Inferior parietal cortex (tissue), 1 donor: ENCODE measurements around the gene SUV39H2.
"Not testable (repeated sequence)": the region's sequence is repeated elsewhere in the genome, so short reads cannot be mapped to it uniquely, and the experiment has no call there.

Experiments used
- DNase-seq: peaks from one replicate; pipeline ENCODE4 v3.0.0-alpha.2; 2016; ENCODE audit errors: extremely low spot score

Gene SUV39H2

GRCh38 chr10:14875941-14876340, 2.7 kb upstream of the SUV39H2 start:
- no peak for DNase-seq

DNA sequence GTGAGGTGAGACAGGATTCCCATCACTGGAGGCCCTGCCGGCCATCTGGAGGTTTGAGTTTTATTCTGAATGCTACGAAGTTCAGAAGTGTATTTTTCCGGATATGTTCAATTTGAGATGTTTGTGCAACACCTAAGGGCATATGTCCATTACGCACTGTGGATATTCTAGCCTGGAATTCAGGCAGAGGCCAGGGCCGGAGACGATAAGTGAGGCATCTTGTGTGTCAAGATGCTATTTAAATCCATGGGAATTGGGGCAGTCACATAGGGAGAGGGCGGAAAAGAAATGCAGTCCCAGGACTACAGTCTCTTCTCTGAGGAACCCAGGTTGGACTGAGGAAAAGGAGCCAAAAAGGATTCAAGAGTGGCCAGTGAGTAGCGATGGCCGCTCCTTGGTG, 1.9 kb upstream of the SUV39H2 start:
- no peak for DNase-seq

DNA sequence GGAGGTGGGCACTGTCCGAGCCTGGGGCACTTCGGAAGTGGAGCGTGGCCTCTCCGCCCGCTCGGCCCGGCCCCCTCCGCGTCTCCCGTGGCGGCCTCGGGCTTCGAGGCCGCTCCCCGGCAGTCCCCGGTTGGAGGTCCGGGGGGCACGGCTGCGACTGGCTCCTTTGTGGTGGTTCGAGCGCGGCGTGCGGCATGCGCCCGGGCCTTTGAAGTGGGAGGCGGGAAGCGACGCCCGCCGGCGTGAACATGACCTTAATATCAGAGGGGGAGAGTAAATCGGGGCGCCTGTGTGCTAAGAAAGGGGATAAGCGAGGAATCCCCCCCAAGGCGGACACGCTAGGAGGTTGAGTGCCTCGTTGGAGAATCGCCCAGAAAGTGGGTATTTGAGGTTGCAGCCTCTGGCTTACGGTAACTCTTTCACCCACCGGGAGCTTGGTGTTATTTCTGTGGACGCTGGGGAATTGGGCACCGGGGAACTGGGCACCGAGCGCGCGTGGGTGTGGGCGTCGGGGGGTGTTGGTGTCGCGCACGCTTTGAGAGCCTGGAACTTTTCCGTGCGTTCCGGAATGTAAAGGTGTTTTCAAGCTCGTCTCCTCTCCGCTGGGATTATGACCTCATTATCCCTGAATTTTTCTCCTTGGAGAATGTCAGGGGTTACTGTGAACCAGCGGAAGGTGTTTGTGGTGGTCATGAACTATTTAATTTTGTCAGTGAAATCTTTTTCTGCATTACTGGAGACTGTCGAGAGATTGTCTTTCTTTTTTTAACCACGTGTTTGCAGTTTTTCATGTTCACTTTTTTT, 660 bp downstream of the SUV39H2 start:
- no peak for DNase-seq

DNA sequence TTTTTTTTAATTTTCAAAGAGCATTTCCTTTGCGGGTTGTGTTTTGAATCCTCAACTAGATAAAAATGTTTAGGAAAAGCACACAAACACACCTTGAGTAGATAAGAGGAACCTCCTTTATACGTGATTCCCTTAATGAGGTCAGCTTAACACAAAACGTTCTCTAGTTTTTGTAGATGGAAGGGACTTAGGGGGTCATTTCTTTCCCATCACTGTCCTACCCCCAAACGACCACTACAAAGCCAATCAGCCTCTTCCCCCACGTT, 1.2 kb downstream of the SUV39H2 start:
- DNase-seq: no peak

GRCh38 chr10:14880229-14880628, 1.6 kb downstream of the SUV39H2 start:
- DNase-seq: no peak

GRCh38 chr10:14884082-14884481, 5.4 kb downstream of the SUV39H2 start:
- no peak for DNase-seq

- no peak for DNase-seq
Observed at GRCh38 chr10:14889318-14889717, 10.7 kb downstream of the SUV39H2 start.

DNA sequence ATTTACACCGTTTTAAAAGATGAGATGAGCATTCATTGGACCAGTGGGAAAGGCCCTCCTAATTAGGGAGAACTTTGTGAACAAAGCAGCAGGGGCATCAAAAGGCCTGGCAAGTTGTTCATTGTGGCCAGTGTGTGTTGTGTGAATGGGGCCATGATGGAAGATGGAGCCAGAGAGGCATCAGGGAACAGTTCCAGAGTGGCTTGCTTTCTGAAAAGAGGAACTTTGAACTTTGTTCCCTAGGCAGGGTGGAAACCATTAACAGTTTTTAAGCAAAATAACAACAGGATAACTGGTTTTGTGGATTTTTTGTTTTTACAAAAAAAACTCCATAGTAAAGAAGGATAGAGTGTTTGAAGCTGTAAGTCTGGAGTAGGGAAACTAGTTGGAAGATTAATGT, 12.5 kb downstream of the SUV39H2 start:
- DNase-seq: no peak

DNA sequence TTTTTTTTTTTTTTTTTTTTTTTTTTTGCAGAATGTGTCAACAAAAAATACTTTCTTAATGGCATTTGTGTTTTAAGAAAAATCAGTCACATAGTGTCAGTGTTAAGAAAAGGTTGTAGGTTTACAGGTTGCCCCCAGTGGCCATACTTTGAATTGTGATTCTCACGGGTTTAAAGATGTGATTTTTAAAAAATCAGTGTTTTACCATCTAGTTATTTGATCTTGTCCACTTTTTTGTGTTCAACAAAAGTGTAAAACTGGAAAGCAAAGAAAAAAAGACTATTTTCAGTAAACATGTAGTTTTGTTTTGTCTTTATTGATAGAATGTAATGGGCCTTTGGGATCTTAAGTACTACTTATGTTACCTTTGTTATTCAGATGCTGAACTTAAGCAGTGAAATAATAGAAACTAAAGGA, 25.7 kb downstream of the SUV39H2 start:
- no peak for DNase-seq

DNA sequence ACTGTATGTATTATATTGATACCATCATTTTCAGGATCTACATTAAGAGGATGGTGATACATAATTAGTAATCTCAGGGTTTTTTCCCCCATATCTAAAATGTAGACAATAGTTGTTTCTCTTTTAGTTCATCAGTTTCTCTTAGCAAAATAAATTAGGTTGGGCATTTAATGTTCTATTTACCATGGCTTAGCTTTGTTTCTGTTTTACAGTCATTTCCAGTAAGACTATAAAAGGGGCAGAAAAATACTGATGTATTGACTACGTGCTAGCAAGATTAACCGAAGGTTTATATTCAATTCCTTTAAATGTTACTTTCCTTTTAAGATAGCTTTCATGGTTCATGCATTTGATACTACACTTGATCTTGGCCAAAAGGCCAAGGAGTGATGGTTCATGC, 26.2 kb downstream of the SUV39H2 start:
- no peak for DNase-seq

DNA sequence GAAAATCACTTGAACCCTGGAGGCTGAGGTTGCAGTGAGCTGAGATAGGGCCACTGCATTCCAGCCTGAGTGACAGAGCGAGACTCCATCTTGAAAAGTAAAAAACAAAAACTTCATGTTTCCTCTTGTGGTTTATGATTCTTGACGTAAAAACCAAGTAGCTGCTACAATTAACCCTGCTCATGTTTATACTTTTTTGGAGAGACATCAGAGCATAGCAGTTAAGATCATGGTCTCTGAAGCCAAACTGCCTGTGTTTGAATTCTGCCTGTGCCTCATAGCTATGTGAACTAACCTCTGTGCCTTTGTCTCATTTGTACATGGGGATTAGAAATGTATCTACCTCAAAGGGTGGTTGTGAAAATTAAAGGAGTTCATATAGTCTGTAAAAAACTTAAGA, 27.2 kb downstream of the SUV39H2 start:
- no peak for DNase-seq

GRCh38 chr10:14906765-14907164, 28.1 kb downstream of the SUV39H2 start:
- no peak for DNase-seq

GRCh38 chr10:14907591-14907990, 28.9 kb downstream of the SUV39H2 start:
- DNase-seq: not testable (repeated sequence)

GRCh38 chr10:14909101-14909500, 30.4 kb downstream of the SUV39H2 start:
- DNase-seq: no peak

GRCh38 chr10:14910953-14911352, 32.3 kb downstream of the SUV39H2 start:
- DNase-seq: no peak

DNA sequence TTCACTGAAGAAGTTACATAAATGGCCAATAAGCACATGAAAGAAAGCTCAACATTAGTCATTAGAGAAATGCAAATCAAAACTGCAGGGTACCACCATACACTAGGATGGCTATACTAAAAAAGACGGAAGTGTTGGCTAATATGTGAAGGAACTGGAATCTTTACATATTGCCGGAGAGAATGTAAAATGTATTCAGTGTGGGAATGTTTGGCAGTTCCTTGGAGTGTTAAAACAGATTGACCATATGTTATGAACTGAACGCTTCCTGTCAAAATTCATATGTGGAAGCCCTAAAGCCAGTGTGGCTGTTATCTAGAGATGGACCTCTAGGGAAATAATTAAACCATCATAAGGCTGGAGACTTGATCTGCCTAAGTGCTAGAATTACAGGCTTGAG, 33.1 kb downstream of the SUV39H2 start:
- no peak for DNase-seq

DNA sequence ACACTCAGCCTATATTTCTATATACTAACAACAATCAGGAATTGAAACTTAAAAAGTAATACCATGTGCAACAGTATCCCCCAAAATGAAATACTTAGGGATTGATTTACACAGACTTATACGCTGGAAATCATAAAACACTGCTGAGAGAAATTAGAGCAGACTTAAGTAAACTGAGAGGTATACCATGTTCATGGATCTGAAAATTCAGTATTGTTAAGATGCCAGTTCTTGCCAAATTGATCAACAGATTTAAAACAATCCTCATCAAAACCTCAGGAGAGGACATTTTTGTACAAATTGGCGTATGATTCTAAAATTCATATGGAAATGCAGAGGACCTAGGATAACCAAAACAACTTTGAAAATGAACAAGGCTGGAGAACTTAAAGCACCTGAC, 37.9 kb downstream of the SUV39H2 start:
- DNase-seq: no peak

- DNase-seq: no peak
Observed at GRCh38 chr10:14917827-14918226, 39.2 kb downstream of the SUV39H2 start.

GRCh38 chr10:14918964-14919363, 40.3 kb downstream of the SUV39H2 start:
- no peak for DNase-seq

DNA sequence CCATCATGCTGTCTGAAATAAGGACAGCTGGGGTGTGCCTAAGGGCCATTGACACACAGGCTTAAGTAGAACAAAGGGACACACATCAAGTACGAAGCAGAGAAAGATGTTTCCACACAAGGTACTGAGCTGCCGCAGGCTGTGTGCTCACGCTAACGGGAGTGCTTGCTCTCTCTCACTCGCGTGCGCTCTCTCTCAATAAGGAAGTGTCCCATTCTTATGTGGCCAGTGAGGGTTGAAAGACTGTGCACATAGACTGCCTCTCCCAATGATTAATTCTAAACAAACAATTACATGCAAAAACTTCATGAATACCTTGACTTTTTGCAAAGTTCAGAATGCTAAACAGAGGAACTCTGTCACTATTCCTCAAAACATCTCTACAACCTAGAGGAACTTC, 45.3 kb downstream of the SUV39H2 start:
- DNase-seq: no peak

GRCh38 chr10:14925268-14925667, 46.6 kb downstream of the SUV39H2 start:
- no peak for DNase-seq

GRCh38 chr10:14926061-14926470, 47.4 kb downstream of the SUV39H2 start:
- DNase-seq: no peak

DNA sequence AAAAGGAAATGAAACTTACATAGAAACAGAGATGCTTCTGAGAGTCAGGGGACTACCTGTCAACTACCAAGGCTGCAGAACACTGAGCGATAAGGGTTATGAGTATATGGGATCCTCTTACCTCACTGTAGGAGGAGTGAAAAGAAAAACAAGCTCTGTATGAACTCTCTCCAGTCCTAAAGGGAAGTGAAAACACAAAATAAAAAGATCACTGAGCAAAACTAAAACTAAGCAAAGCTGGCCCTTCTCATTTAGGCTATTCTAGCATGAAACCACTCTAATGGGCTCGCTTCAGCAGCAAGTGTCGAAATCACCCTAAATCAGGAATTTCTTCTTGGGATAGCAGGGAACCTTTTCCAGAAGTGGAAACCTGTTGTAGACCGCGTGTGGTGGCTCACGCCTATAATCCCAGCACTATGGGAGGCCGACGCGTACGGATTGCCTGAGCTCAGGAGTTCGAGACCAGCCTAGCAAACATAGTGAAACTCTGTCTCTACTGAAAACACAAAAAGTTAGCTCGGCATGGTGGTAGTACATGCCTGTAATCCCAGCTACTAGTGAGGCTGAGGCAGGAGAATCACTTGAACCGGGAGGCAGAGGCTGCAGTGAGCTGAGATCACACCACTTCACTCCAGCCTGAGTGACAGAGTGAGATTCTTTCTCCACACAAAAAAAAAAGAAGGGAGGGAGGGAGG, 48.2 kb downstream of the SUV39H2 start:
- no peak for DNase-seq

- DNase-seq: no peak
Observed at GRCh38 chr10:14930610-14931009, 51.9 kb downstream of the SUV39H2 start.
